Pancreas (tissue), 10 donors: ENCODE measurements around the gene HK1. TPM values are rescaled to one million over a fixed set of nuclear protein-coding genes. Genes with fewer than 3 reads are reported as not detected.
"Not testable (repeated sequence)": the region's sequence is repeated elsewhere in the genome, so short reads cannot be mapped to it uniquely, and the experiment has no call there.

Source experiments
- ATAC-seq, 4 donors: fragments of 200-7000 bp; cut with Tn5 transposase; one replicate each; pipeline versions ENCODE4 v1.8.0 to v1.9.1; 2020; ENCODE audit warnings: mild to moderate bottlenecking in 4 of 4, moderate library complexity in 4 of 4
- DNase-seq, 6 donors: peaks; one replicate each; pipeline ENCODE4 v3.0.0-alpha.2; 2020
- FAIRE-seq: peaks from 2 replicates; lab custom pipeline; 2012; peaks lifted over from hg19 to GRCh38; lab: Jason Lieb, UNC
- H3K27ac ChIP-seq, 4 donors: fragments of 200-600 bp; sonication (generic); 1 replicate in 3 of 4; 2 replicates in 1 of 4; pipeline versions ENCODE4 v1.5.0 to v1.8.0; 2020
- H3K27me3 ChIP-seq, 4 donors: fragments of 200-600 bp; one replicate each; pipeline ENCODE4 v1.8.0; 2021
- H3K36me3 ChIP-seq, 3 donors: fragments of 200-600 bp; sonication (generic) in 1 of 3; one replicate each; pipeline versions ENCODE4 v1.5.0 to v1.8.0; 2020 to 2021
- H3K4me1 ChIP-seq, 3 donors: fragments of 200-600 bp; one replicate each; pipeline ENCODE4 v1.8.0; 2021
- H3K4me3 ChIP-seq, 4 donors: fragments of 200-600 bp; sonication (generic) in 2 of 4; one replicate each; pipeline versions ENCODE4 v1.5.0 to v1.8.0; 2020 to 2021
- H3K9me3 ChIP-seq, 4 donors: fragments of 200-600 bp; one replicate each; pipeline ENCODE4 v1.8.0; 2021
- WGBS, 2 donors: extraction: QIAGEN DNeasy Blood & Tissue Kit; methylation state at CpG; one replicate each; pipeline ENCODE4 v1.1.7; 2013; 5-methylcytosine and 5-hydroxymethylcytosine counted together
- intact Hi-C, 3 donors: fragments of 100-400 bp; cut with DNase I; formaldehyde crosslinking; loops; one replicate each; pipeline versions ENCODE4 v1.11.1 to v1.14.2; 2022
- polyA plus RNA-seq, 2 donors: library from polyadenylated mRNA; stranded (reverse); fragments of 200-250 nt; gene quantifications; one replicate each; pipeline ENCODE4 v1.2.3, GENCODE V29; 2013
- total RNA-seq, 6 donors: library from RNA; stranded (reverse); fragmentation: NEBNext Ultra II Directional in 4 of 6; extraction: Animal tissue kit (Norgen Biotek cat#: 25700) in 4 of 6; gene quantifications; one replicate each; pipeline versions ENCODE4 v1.2.1 to v1.2.4, GENCODE V29; 2021 to 2023
- TF ChIP-seq, protein P1 (sequence below), 4 donors: fragments of 200-600 bp; sonication (generic) in 3 of 4; IDR thresholded peaks; one replicate each; pipeline versions ENCODE4 v1.5.0 to v1.8.0; 2021; ENCODE audit warnings: antibody characterized with exemption in 4 of 4
- donor health status: healthy with polysubstance abuse.
- donor health status: DM: no; HTN: no; CAD: no; lungs with moderate emphysema.
- donor health status: DM: no; HTN: no; CAD: no.
- donor health status: control.
- donor health status: control.
- donor health status: Bipolar disorder and iron deficiency.
- donor health status: DM: yes; HTN: yes; CAD: no.
- donor health status: DM: no; HTN: no; CAD: no.
- donor health status: DM: no; HTN: no; CAD: no.
- donor health status: DM: yes; HTN: yes; CAD: no.

The HK1 gene
- total and polyA plus RNA-seq, 8 donors: 6.7 to 18.1 (median 8.6) TPM

DNA sequence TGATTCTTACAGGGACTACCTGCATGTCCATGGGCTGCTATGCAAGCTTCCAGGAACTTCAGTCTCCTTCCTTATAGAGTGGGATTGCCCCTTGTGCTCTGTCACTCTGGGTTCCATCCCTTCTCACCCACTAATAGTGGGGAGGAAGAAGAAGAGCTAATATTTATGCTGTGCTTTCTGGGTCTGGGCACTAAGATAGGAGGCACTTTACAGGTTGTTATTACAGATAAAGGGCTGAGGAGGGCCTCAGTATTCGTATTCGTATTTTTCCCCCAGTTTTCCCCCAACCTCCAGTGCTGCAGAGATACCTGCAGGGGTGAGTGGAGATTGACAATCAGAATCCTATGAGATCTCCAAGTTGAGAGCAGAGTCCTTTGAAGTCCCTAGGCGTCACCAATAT is 14.2 kb downstream of the HK1 start:
- ATAC-seq (no peak), FAIRE-seq (no peak), DNase-seq (no peak)
- Histone ChIP-seq H3K27me3 (no peaks in the 10 kb centered on the region), H3K4me3 (no peak overlapping the region), H3K36me3 (no peaks in the 10 kb centered on the region), H3K9me3 (no peaks in the 10 kb centered on the region), H3K4me1 (no peaks in the 10 kb centered on the region), H3K27ac (no peak overlapping the region)
- WGBS, 2 donors: 46% methylated on average over 3 of the region's 3 CpGs
- TF ChIP-seq, protein P1, sequence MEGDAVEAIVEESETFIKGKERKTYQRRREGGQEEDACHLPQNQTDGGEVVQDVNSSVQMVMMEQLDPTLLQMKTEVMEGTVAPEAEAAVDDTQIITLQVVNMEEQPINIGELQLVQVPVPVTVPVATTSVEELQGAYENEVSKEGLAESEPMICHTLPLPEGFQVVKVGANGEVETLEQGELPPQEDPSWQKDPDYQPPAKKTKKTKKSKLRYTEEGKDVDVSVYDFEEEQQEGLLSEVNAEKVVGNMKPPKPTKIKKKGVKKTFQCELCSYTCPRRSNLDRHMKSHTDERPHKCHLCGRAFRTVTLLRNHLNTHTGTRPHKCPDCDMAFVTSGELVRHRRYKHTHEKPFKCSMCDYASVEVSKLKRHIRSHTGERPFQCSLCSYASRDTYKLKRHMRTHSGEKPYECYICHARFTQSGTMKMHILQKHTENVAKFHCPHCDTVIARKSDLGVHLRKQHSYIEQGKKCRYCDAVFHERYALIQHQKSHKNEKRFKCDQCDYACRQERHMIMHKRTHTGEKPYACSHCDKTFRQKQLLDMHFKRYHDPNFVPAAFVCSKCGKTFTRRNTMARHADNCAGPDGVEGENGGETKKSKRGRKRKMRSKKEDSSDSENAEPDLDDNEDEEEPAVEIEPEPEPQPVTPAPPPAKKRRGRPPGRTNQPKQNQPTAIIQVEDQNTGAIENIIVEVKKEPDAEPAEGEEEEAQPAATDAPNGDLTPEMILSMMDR (IDR thresholded peaks at IDR 0.05): no peak
- intact Hi-C loops: no loop called here

DNA sequence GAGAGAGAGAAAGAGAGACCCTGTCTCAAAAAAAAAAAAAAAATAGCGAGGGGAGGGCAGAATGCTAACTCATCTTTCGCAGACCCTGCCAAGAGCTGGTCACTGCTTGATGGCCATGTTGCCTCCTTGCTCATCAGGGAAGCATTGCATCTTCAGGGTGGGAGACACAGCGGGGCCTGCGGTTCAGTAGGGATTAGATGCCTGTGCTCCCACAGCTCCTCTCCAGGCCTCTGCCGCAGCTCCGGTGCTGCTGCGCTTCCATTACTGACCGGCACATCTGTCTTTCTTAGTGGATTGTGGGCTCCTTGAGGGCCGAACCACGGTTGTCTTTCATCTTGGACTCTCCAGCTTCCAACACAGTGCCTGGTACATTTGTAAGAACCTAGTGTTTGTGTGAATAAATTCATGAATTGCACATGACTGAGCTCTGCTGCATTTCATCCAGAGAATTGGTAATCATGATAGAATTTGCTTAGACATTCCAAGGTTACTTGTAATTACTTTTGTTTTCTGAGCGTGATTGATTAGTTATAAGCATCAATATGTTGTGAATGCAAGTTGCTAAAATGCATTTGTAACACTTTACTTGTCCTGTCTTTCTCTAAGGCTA is 16.8 kb downstream of the HK1 start:
- no peak overlapping the region for H3K4me3 ChIP-seq
- FAIRE-seq (no peak), DNase-seq (no peak), ATAC-seq (no peak)
- H3K4me1 ChIP-seq: no peaks in the 10 kb centered on the region
- no peak overlapping the region for H3K27ac ChIP-seq
- 81 to 86% methylated on average over 11 of the region's 11 CpGs for WGBS, 2 donors
- H3K27me3 ChIP-seq: no peaks in the 10 kb centered on the region
- TF ChIP-seq, protein P1 (IDR thresholded peaks at IDR 0.05): no peak
- no peaks in the 10 kb centered on the region for H3K36me3 ChIP-seq
- H3K9me3 ChIP-seq: no peaks in the 10 kb centered on the region
- intact Hi-C loops: no loop called here

DNA sequence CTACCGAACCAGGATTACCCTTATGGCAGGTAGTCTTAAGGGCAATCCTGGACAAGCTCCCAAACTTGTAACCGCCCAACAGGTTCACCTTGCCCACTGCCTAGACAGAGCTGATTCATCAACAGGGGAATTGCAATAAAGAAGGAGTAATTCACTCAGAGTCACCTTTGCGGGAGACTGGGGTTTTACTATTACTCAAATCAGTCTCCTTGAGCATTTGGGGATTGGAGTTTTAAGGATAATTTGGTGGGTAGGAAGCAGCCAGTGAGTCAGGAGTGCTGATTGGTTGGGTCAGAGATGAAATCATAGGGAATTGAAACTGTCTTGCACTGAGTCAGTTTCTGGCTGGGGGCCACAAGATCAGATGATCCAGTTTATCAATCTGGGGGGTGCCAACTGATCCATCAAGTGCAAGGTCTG is 25.3 kb downstream of the HK1 start:
- DNase-seq (no peak), ATAC-seq (no peak), FAIRE-seq (no peak)
- no peaks in the 10 kb centered on the region for H3K9me3 ChIP-seq
- WGBS, 2 donors: 92% methylated on average over 3 of the region's 3 CpGs
- H3K4me1 ChIP-seq: no peaks in the 10 kb centered on the region
- H3K27me3 ChIP-seq: no peaks in the 10 kb centered on the region
- H3K36me3 ChIP-seq: no peaks in the 10 kb centered on the region
- no peak overlapping the region for H3K27ac ChIP-seq
- TF ChIP-seq, protein P1 (IDR thresholded peaks at IDR 0.05): no peak
- intact Hi-C loops: no loop called here
- H3K4me3 ChIP-seq: no peak overlapping the region

DNA sequence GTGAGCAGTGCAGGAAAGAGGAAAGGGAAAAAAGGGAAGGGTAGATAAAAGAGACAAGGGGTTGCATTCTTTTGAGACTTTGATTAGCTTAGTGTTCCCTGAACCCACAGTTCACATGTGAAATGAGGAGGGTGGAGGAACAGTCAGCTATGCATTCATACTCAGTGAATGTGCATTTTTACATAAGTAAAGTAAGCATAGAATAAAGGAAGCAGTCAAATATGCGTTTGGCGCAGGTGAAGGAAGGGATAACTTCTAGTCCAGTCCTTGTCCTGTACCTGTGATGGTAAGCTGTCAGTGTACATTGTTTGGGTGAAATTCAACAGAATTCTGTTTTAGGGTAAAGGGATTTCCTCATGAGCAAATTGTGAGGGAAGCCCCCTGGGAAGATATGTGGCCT is 28.1 kb downstream of the HK1 start:
- ATAC-seq (no peak), FAIRE-seq (no peak), DNase-seq (no peak)
- Histone ChIP-seq H3K36me3 (no peaks in the 10 kb centered on the region), H3K4me3 (no peak overlapping the region), H3K27ac (no peak overlapping the region), H3K27me3 (no peaks in the 10 kb centered on the region), H3K4me1 (no peaks in the 10 kb centered on the region), H3K9me3 (no peaks in the 10 kb centered on the region)
- intact Hi-C loops: no loop called here
- WGBS, 2 donors: 89 to 94% methylated on average over 2 of the region's 2 CpGs
- TF ChIP-seq, protein P1 (IDR thresholded peaks at IDR 0.05): no peak

DNA sequence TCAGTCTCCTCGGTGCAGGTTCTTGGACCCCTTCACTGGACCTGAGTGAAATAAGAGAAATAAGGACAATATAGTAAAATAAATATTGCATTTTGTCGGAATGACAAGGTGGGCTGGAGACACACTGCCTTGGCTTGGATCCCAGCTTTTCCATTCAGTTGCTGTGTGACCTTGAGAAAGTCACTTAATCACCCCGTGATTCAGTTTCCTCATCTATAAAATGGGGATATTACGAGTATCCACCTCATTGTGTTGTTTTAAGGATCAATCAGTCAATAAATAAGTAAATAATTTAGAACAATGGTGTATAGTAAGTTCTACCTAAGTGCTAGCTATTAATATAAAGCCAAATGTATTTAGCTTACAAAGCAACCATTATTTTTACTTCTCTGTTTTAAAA is 29.1 kb downstream of the HK1 start:
- Histone ChIP-seq H3K4me3 (no peak overlapping the region), H3K27ac (no peak overlapping the region), H3K36me3 (no peaks in the 10 kb centered on the region), H3K4me1 (no peaks in the 10 kb centered on the region), H3K27me3 (no peaks in the 10 kb centered on the region), H3K9me3 (no peaks in the 10 kb centered on the region)
- intact Hi-C loops: no loop called here
- TF ChIP-seq, protein P1 (IDR thresholded peaks at IDR 0.05): no peak
- FAIRE-seq: no peak
- no peak for DNase-seq
- WGBS, 2 donors: 62 to 70% methylated on average over 4 of the region's 4 CpGs
- ATAC-seq: no peak

DNA sequence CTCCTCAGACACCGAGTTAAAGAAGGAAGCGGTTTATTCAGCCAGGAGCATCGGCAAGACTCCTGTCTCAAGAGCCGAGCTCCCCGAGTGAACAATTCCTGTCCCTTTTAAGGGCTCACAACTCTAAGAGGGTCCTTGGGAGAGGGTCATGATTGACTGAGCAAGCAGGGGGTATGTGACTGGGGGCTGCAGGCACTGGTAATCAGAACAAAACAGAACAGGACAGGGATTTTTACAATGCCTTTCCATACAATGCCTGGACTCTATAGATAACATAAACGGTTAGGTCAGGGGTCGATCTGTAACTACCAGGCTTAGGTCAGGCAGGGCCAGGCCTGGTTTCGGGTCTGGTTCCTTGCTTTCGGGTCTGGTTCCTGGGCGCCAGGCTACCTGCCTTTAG is 30.0 kb downstream of the HK1 start:
- H3K4me3 ChIP-seq, H3K27ac ChIP-seq, H3K9me3 ChIP-seq, ATAC-seq, H3K36me3 ChIP-seq, intact Hi-C loops, H3K4me1 ChIP-seq, H3K27me3 ChIP-seq, DNase-seq, FAIRE-seq: not testable (repeated sequence)
- 92 to 97% methylated on average over 10 of the region's 10 CpGs for WGBS, 2 donors
